Right kidney (tissue), 9 donors: ENCODE measurements around the gene DCAF12.
A peak's percentile ranks its signal among the peaks of the same experiment; 100 is the strongest.
"Not testable (repeated sequence)": the region's sequence is repeated elsewhere in the genome, so short reads cannot be mapped to it uniquely, and the experiment has no call there.

Experiments used
- DNase-seq: peaks from one replicate; pipeline ENCODE4 v3.0.0-alpha.2; 2016
- long read RNA-seq, 8 donors: transcript quantifications; one replicate each; lab custom pipeline, GENCODE V29; 2026

Gene DCAF12
- long read RNA-seq, donor 1, transcript DCAF12-201 (9 exons, 3,667 nt), result major isoform, 15 of 15 reads
- long read RNA-seq, donor 1, partial matches to known transcripts, result 0 of 15 reads
- long read RNA-seq, donor 1, other reads (novel, unspliced or antisense), result 0 of 15 reads
- long read RNA-seq, donor 2, transcript DCAF12-201 (9 exons, 3,667 nt), result major isoform, 11 of 24 reads
- long read RNA-seq, donor 2, partial matches to known transcripts, result 13 of 24 reads
- long read RNA-seq, donor 2, other reads (novel, unspliced or antisense), result 0 of 24 reads
- long read RNA-seq, donor 3, transcript DCAF12-201 (9 exons, 3,667 nt), result major isoform, 9 of 9 reads
- long read RNA-seq, donor 3, partial matches to known transcripts, result 0 of 9 reads
- long read RNA-seq, donor 3, other reads (novel, unspliced or antisense), result 0 of 9 reads
- long read RNA-seq, donor 4, transcript DCAF12-201 (9 exons, 3,667 nt), result major isoform, 19 of 51 reads
- long read RNA-seq, donor 4, partial matches to known transcripts, result 32 of 51 reads
- long read RNA-seq, donor 4, other reads (novel, unspliced or antisense), result 0 of 51 reads
- long read RNA-seq, donor 5, transcript DCAF12-201 (9 exons, 3,667 nt), result major isoform, 22 of 22 reads
- long read RNA-seq, donor 5, partial matches to known transcripts, result 0 of 22 reads
- long read RNA-seq, donor 5, other reads (novel, unspliced or antisense), result 0 of 22 reads
- long read RNA-seq, donor 6, transcript DCAF12-201 (9 exons, 3,667 nt), result major isoform, 17 of 17 reads
- long read RNA-seq, donor 6, partial matches to known transcripts, result 0 of 17 reads
- long read RNA-seq, donor 6, other reads (novel, unspliced or antisense), result 0 of 17 reads
- long read RNA-seq, donor 7, transcript DCAF12-201 (9 exons, 3,667 nt), result major isoform, 31 of 42 reads
- long read RNA-seq, donor 7, partial matches to known transcripts, result 11 of 42 reads
- long read RNA-seq, donor 7, other reads (novel, unspliced or antisense), result 0 of 42 reads
- long read RNA-seq, donor 8, transcript DCAF12-201 (9 exons, 3,667 nt), result major isoform, 19 of 19 reads
- long read RNA-seq, donor 8, partial matches to known transcripts, result 0 of 19 reads
- long read RNA-seq, donor 8, other reads (novel, unspliced or antisense), result 0 of 19 reads

GRCh38 chr9:34126207-34127034, at the start of gene DCAF12:
DCAF12 (minus strand) TSS chr9:34126698; CDS start chr9:34126431, 267 bp downstream.
- peak; percentile 98 for DNase-seq

- DNase-seq, result no peak
Measured at GRCh38 chr9:34176089-34176488, 49.6 kb upstream of the DCAF12 start.

GRCh38 chr9:34171753-34172535, 45.4 kb upstream of the DCAF12 start:
- no peak for DNase-seq

GRCh38 chr9:34170237-34170991, 43.9 kb upstream of the DCAF12 start:
- DNase-seq, result no peak

- DNase-seq, result no peak
Measured at GRCh38 chr9:34169125-34169524, 42.6 kb upstream of the DCAF12 start.

- DNase-seq, result no peak
Measured at GRCh38 chr9:34163434-34163833, 36.9 kb upstream of the DCAF12 start.

GRCh38 chr9:34158362-34158869, 31.9 kb upstream of the DCAF12 start:
- no peak for DNase-seq

GRCh38 chr9:34157898-34158297, 31.4 kb upstream of the DCAF12 start:
- DNase-seq, result no peak

- DNase-seq, result no peak
Measured at GRCh38 chr9:34157318-34157717, 30.8 kb upstream of the DCAF12 start.

- no peak for DNase-seq
Measured at GRCh38 chr9:34154057-34154456, 27.6 kb upstream of the DCAF12 start.

- DNase-seq, result no peak
Measured at GRCh38 chr9:34151398-34151797, 24.9 kb upstream of the DCAF12 start.

GRCh38 chr9:34145165-34145564, 18.7 kb upstream of the DCAF12 start:
- no peak for DNase-seq

GRCh38 chr9:34143116-34143515, 16.6 kb upstream of the DCAF12 start:
- no peak for DNase-seq

- no peak for DNase-seq
Measured at GRCh38 chr9:34140853-34141252, 14.4 kb upstream of the DCAF12 start.

- DNase-seq, result no peak
Measured at GRCh38 chr9:34139477-34140146, 13.1 kb upstream of the DCAF12 start.

GRCh38 chr9:34138644-34139043, 12.1 kb upstream of the DCAF12 start:
- DNase-seq, result not testable (repeated sequence)

- DNase-seq, result no peak
Measured at GRCh38 chr9:34134521-34134920, 8.0 kb upstream of the DCAF12 start.

GRCh38 chr9:34133436-34133949, 7.0 kb upstream of the DCAF12 start:
- no peak for DNase-seq

- no peak for DNase-seq
Measured at GRCh38 chr9:34131571-34131970, 5.1 kb upstream of the DCAF12 start.
